HG03060 (cell line): Measurements from ENCODE around the gene USF1.
"Not testable (repeated sequence)": the region's sequence is repeated elsewhere in the genome, so short reads cannot be mapped to it uniquely, and the experiment has no call there.

Experiments
- ATAC-seq: cut with Tn5 transposase; IDR thresholded peaks from one replicate; pipeline ENCODE4 v1.9.1; 2021; ENCODE audit warnings: low read depth, moderate number of reproducible peaks; ENCODE audit not compliant: unreplicated experiment

The USF1 gene

GRCh38 chr1:161048949-161049722, 3.4 kb upstream of the USF1 start:
- no peak for ATAC-seq

GRCh38 chr1:161047436-161048420, 2.0 kb upstream of the USF1 start:
- no peak for ATAC-seq

- ATAC-seq: peak; percentile 36
These were observed 940 bp upstream of the USF1 start for GRCh38 chr1:161046605-161047228.

- ATAC-seq: peak; percentile 36
These were observed 655 bp downstream of the USF1 start for GRCh38 chr1:161044908-161045735.

- ATAC-seq: no peak
These were observed 1.3 kb downstream of the USF1 start for GRCh38 chr1:161044535-161044907.

GRCh38 chr1:161039546-161039945, 6.2 kb downstream of the USF1 start:
- ATAC-seq: no peak

GRCh38 chr1:161039154-161039545, 6.6 kb downstream of the USF1 start:
- no peak for ATAC-seq

GRCh38 chr1:161038523-161039153, 7.1 kb downstream of the USF1 start, which contains the start of gene TSTD1:
TSTD1 (minus strand) TSS chr1:161038964; CDS start chr1:161038889, 75 bp downstream.
- no peak for ATAC-seq

GRCh38 chr1:161037661-161038522, 7.9 kb downstream of the USF1 start:
- ATAC-seq: no peak

GRCh38 chr1:161033751-161034150, 12.0 kb downstream of the USF1 start:
- ATAC-seq: no peak

GRCh38 chr1:161032409-161032808, 13.4 kb downstream of the USF1 start:
- no peak for ATAC-seq

- no peak for ATAC-seq
These were observed 13.9 kb downstream of the USF1 start for GRCh38 chr1:161031874-161032273.

GRCh38 chr1:161029466-161029865, 16.3 kb downstream of the USF1 start:
- not testable (repeated sequence) for ATAC-seq

- ATAC-seq: not testable (repeated sequence)
These were observed 18.8 kb downstream of the USF1 start for GRCh38 chr1:161026954-161027353.

- not testable (repeated sequence) for ATAC-seq
These were observed 23.3 kb downstream of the USF1 start for GRCh38 chr1:161022432-161022831.

GRCh38 chr1:161021970-161022353, 23.8 kb downstream of the USF1 start:
- no peak for ATAC-seq

- ATAC-seq: peak; percentile 49
These were observed 24.4 kb downstream of the USF1 start for GRCh38 chr1:161021165-161021969.
